HepG2 (cell line): ENCODE measurements around the gene PARP16. TPM values are rescaled to one million over a fixed set of nuclear protein-coding genes. Genes with fewer than 3 reads are reported as not detected.

ENCODE experiments used
- CBX1 ChIP-seq: IDR thresholded peaks from one replicate; pipeline ENCODE4 v1.6.1; 2016; ENCODE audit warnings: antibody characterized with exemption, low read depth
- CREM ChIP-seq, 2 experiments: sonication (generic) in 1 of 2; formaldehyde crosslinking in 1 of 2; IDR thresholded peaks; 2 replicates each; pipeline versions ENCODE4 v1.4.0 to v1.6.1; 2016 to 2020; ENCODE audit warnings: antibody characterized with exemption in 1 of 2, mild to moderate bottlenecking in 1 of 2, missing genetic modification reagents in 1 of 2
- HHEX ChIP-seq: IDR thresholded peaks from 2 replicates; pipeline ENCODE4 v1.6.1; 2016; ENCODE audit warnings: control low read depth
- KDM3A ChIP-seq: IDR thresholded peaks from 2 replicates; pipeline ENCODE4 v1.6.1; 2018; ENCODE audit warnings: low read depth, missing compliant biosample characterization
- NBN ChIP-seq: fragments of 450-650 bp; conservative IDR thresholded peaks from 2 replicates; pipeline ENCODE4 v1.6.1; 2017
- NFE2 ChIP-seq: sonication (generic); formaldehyde crosslinking; IDR thresholded peaks from 2 replicates; pipeline ENCODE4 v1.4.0; 2020; ENCODE audit warnings: missing genetic modification reagents
- RELA ChIP-seq: sonication (generic); formaldehyde crosslinking; IDR thresholded peaks from 2 replicates; pipeline ENCODE4 v1.4.0; 2020; ENCODE audit warnings: missing genetic modification reagents
- REXO4 ChIP-seq: sonication (generic); formaldehyde crosslinking; IDR thresholded peaks from 2 replicates; pipeline ENCODE4 v1.8.0; 2022; ENCODE audit warnings: missing genetic modification reagents, mild to moderate bottlenecking, borderline replicate concordance
- SALL1 ChIP-seq: sonication (generic); formaldehyde crosslinking; IDR thresholded peaks from 2 replicates; pipeline ENCODE4 v1.8.0; 2022; ENCODE audit warnings: mild to moderate bottlenecking, missing genetic modification reagents
- TEAD2 ChIP-seq: sonication (generic); formaldehyde crosslinking; IDR thresholded peaks from 2 replicates; pipeline ENCODE4 v1.9.0; 2021; ENCODE audit warnings: missing genetic modification reagents
- ZFP36 ChIP-seq: fragments of 150-350 bp; IDR thresholded peaks from 2 replicates; pipeline ENCODE4 v1.6.1; 2018; ENCODE audit warnings: borderline replicate concordance, low read length, low read depth; ENCODE audit not compliant: partially characterized antibody
- ZNF235 ChIP-seq: sonication (generic); formaldehyde crosslinking; IDR thresholded peaks from 2 replicates; pipeline ENCODE4 v1.8.1; 2023; ENCODE audit warnings: mild to moderate bottlenecking, missing genetic modification reagents, borderline replicate concordance
- ZNF367 ChIP-seq: sonication (generic); formaldehyde crosslinking; IDR thresholded peaks from 2 replicates; pipeline ENCODE4 v1.4.0; 2020; ENCODE audit warnings: missing genetic modification reagents, borderline replicate concordance
- ZNF547 ChIP-seq: sonication (generic); formaldehyde crosslinking; IDR thresholded peaks from 2 replicates; pipeline ENCODE4 v1.5.1; 2020; ENCODE audit warnings: mild to moderate bottlenecking, missing genetic modification reagents
- ZNF577 ChIP-seq: sonication (generic); formaldehyde crosslinking; IDR thresholded peaks from 2 replicates; pipeline ENCODE4 v1.4.0; 2020; ENCODE audit warnings: mild to moderate bottlenecking, low read depth, missing genetic modification reagents, borderline replicate concordance
- ZNF598 ChIP-seq: sonication (generic); formaldehyde crosslinking; IDR thresholded peaks from 2 replicates; pipeline ENCODE4 v1.5.1; 2020; ENCODE audit warnings: mild to moderate bottlenecking, missing genetic modification reagents, borderline replicate concordance
- ZNF614 ChIP-seq: IDR thresholded peaks from 2 replicates; pipeline ENCODE4 v1.6.1; 2018; ENCODE audit warnings: missing biosample characterization, missing genetic modification reagents, inconsistent platforms, borderline replicate concordance
- ZSCAN30 ChIP-seq: sonication (generic); formaldehyde crosslinking; IDR thresholded peaks from 2 replicates; pipeline ENCODE4 v1.5.0; 2020; ENCODE audit warnings: mild to moderate bottlenecking, missing genetic modification reagents
- polyA plus RNA-seq, 8 experiments: library from polyadenylated mRNA; depleted of rRNA in 3 of 8; stranded (reverse) in 7 of 8; unstranded in 1 of 8; fragments of >200 nt; fragmentation: Illumina TruSeq in 4 of 8; extraction: Trizol in 4 of 8; gene quantifications; 2 replicates each; pipeline versions ENCODE4 v1.2.1 to v1.2.3, GENCODE V29; 2011 to 2016; ENCODE audit warnings: low read depth in 4 of 8, missing spikeins in 1 of 8, mixed read lengths in 1 of 8; ENCODE audit not compliant: insufficient read depth in 1 of 8
- total RNA-seq, 5 experiments: library from RNA; depleted of rRNA; stranded (reverse); fragments of >200 nt; fragmentation: Illumina TruSeq; extraction: Trizol; gene quantifications; 2 replicates each; pipeline ENCODE4 v1.2.3, GENCODE V29; 2016; ENCODE audit warnings: low read depth in 1 of 5
- TF ChIP-seq, protein P1 (sequence below), 2 experiments: fragments of 450-650 bp in 1 of 2; sonication (generic) in 1 of 2; formaldehyde crosslinking in 1 of 2; IDR thresholded peaks; 2 replicates each; pipeline versions ENCODE4 v1.6.1 to v1.8.0; 2016 to 2022; ENCODE audit warnings: antibody characterized with exemption in 1 of 2, mild to moderate bottlenecking in 1 of 2, missing genetic modification reagents in 1 of 2
- TF ChIP-seq, protein P2 (sequence below): sonication (generic); formaldehyde crosslinking; IDR thresholded peaks from 2 replicates; pipeline ENCODE4 v1.4.0; 2020; ENCODE audit warnings: missing genetic modification reagents

The PARP16 gene
- total and polyA plus RNA-seq, 2 of the 13 experiments (the other 11 are each of a cell fraction or from before 2014, with no cell fraction given) = 6.8 to 7.6 TPM

DNA sequence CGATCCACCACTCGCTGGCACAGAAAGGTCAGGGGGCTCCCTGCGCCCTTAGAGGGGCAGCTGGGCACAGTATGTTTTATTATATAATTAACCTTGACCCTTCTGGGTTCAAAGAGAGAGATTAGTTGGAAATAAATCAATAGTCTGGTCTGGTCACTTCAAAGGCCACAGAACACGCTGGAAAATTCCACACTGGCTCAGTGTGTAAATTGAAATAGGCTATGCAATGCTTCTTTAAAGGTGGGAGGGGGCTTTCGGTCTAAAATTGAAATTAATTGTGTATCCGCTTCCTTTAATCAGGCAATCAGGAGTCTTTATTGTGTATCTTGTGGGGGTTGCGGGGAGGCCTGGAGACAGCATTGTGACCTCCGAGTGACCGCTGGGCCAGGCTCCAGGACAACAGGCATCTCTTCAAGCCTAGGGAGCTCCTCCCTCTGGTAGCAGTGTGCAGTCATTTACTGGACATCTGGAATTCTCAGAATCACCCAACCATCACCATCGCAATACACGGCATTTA is 25.8 kb upstream of the PARP16 start (continued):
- TF ChIP-seq, protein P1, sequence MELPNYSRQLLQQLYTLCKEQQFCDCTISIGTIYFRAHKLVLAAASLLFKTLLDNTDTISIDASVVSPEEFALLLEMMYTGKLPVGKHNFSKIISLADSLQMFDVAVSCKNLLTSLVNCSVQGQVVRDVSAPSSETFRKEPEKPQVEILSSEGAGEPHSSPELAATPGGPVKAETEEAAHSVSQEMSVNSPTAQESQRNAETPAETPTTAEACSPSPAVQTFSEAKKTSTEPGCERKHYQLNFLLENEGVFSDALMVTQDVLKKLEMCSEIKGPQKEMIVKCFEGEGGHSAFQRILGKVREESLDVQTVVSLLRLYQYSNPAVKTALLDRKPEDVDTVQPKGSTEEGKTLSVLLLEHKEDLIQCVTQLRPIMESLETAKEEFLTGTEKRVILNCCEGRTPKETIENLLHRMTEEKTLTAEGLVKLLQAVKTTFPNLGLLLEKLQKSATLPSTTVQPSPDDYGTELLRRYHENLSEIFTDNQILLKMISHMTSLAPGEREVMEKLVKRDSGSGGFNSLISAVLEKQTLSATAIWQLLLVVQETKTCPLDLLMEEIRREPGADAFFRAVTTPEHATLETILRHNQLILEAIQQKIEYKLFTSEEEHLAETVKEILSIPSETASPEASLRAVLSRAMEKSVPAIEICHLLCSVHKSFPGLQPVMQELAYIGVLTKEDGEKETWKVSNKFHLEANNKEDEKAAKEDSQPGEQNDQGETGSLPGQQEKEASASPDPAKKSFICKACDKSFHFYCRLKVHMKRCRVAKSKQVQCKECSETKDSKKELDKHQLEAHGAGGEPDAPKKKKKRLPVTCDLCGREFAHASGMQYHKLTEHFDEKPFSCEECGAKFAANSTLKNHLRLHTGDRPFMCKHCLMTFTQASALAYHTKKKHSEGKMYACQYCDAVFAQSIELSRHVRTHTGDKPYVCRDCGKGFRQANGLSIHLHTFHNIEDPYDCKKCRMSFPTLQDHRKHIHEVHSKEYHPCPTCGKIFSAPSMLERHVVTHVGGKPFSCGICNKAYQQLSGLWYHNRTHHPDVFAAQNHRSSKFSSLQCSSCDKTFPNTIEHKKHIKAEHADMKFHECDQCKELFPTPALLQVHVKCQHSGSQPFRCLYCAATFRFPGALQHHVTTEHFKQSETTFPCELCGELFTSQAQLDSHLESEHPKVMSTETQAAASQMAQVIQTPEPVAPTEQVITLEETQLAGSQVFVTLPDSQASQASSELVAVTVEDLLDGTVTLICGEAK (IDR thresholded peaks at IDR 0.05) = no peak
- TF ChIP-seq, protein P1 (CRISPR knock-in tag; IDR thresholded peaks at IDR 0.05) = no peak
- peak; percentile 70 for TF ChIP-seq CREM (IDR thresholded peaks at IDR 0.05)
- no peak for TF ChIP-seq CREM (CRISPR knock-in tag; IDR thresholded peaks at IDR 0.05)
- no peak for TF ChIP-seq NBN
- no peak for TF ChIP-seq ZNF614
- no peak for TF ChIP-seq HHEX (CRISPR knock-in tag)
- no peak for TF ChIP-seq NFE2
- TF ChIP-seq ZNF598 = no peak
- TF ChIP-seq ZFP36 = no peak
- TF ChIP-seq ZSCAN30 = no peak; the same call in 1 of the 2 replicates
- no peak for TF ChIP-seq RELA (CRISPR knock-in tag)
- TF ChIP-seq TEAD2 = no peak
- no peak for TF ChIP-seq ZNF235 (CRISPR knock-in tag)
- no peak for TF ChIP-seq REXO4 (CRISPR knock-in tag)
- no peak for TF ChIP-seq ZNF547 (CRISPR knock-in tag)
- peak; percentile 14 for TF ChIP-seq SALL1 (CRISPR knock-in tag)
- no peak for TF ChIP-seq KDM3A
- TF ChIP-seq ZNF367 (CRISPR knock-in tag) = no peak
- TF ChIP-seq ZNF577 (CRISPR knock-in tag) = no peak
- TF ChIP-seq, protein P2, sequence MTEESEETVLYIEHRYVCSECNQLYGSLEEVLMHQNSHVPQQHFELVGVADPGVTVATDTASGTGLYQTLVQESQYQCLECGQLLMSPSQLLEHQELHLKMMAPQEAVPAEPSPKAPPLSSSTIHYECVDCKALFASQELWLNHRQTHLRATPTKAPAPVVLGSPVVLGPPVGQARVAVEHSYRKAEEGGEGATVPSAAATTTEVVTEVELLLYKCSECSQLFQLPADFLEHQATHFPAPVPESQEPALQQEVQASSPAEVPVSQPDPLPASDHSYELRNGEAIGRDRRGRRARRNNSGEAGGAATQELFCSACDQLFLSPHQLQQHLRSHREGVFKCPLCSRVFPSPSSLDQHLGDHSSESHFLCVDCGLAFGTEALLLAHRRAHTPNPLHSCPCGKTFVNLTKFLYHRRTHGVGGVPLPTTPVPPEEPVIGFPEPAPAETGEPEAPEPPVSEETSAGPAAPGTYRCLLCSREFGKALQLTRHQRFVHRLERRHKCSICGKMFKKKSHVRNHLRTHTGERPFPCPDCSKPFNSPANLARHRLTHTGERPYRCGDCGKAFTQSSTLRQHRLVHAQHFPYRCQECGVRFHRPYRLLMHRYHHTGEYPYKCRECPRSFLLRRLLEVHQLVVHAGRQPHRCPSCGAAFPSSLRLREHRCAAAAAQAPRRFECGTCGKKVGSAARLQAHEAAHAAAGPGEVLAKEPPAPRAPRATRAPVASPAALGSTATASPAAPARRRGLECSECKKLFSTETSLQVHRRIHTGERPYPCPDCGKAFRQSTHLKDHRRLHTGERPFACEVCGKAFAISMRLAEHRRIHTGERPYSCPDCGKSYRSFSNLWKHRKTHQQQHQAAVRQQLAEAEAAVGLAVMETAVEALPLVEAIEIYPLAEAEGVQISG (CRISPR knock-in tag) = no peak
- no peak for TF ChIP-seq CBX1
